H1 (cell line): ENCODE data around the gene SPATS2. TPM values are rescaled to one million over a fixed set of nuclear protein-coding genes. Genes with fewer than 3 reads are reported as not detected.

ENCODE experiments used
- CBX8 ChIP-seq: fragments of 300-800, 300-1000 bp; sonication (generic); IDR thresholded peaks from 2 replicates; pipeline ENCODE4 v1.7.1; 2016; ENCODE audit warnings: low read depth, low read length, borderline replicate concordance
- EP300 ChIP-seq, 2 experiments: IDR thresholded peaks; 1 replicate in 1 of 2; 2 replicates in 1 of 2; pipeline ENCODE4 v1.6.1; 2011 to 2012; ENCODE audit warnings: low read depth in 2 of 2, low read length in 2 of 2, mild to moderate bottlenecking in 2 of 2, borderline replicate concordance in 1 of 2, inconsistent platforms in 1 of 2, moderate library complexity in 1 of 2
- SIN3A ChIP-seq, 2 experiments: IDR thresholded peaks in 1 of 2; conservative IDR thresholded peaks in 1 of 2; 2 replicates each; pipeline ENCODE4 v1.6.1; 2011 to 2012; ENCODE audit warnings: low read length in 2 of 2, improper control_type of control experiment in 1 of 2, low read depth in 1 of 2, mild to moderate bottlenecking in 1 of 2
- TCF12 ChIP-seq: IDR thresholded peaks from 2 replicates; pipeline ENCODE4 v1.6.1; 2011; ENCODE audit warnings: low read depth, mild to moderate bottlenecking, low read length
- polyA plus RNA-seq, 7 experiments: library from polyadenylated mRNA; depleted of rRNA in 3 of 7; stranded (reverse) in 5 of 7; unstranded in 2 of 7; fragments of >200 nt in 5 of 7; fragments of 200-250 nt in 2 of 7; gene quantifications; 1 replicate in 5 of 7; 2 replicates in 1 of 7; 4 replicates in 1 of 7; pipeline versions ENCODE4 v1.2.1 to v1.2.3, GENCODE V29; 2011 to 2013; ENCODE audit warnings: missing spikeins in 2 of 7, mixed read lengths in 2 of 7
- total RNA-seq: library from RNA; stranded (reverse); fragmentation: NEBNext Ultra II Directional; extraction: Animal tissue kit (Norgen Biotek cat#: 25700); gene quantifications from 2 replicates; pipeline ENCODE4 v1.2.1, GENCODE V29; 2021

The SPATS2 gene
- total and polyA plus RNA-seq, 2 of the 8 experiments (the other 6 are each of a cell fraction or from before 2014, with no cell fraction given), result 19.2 to 24.5 TPM

DNA sequence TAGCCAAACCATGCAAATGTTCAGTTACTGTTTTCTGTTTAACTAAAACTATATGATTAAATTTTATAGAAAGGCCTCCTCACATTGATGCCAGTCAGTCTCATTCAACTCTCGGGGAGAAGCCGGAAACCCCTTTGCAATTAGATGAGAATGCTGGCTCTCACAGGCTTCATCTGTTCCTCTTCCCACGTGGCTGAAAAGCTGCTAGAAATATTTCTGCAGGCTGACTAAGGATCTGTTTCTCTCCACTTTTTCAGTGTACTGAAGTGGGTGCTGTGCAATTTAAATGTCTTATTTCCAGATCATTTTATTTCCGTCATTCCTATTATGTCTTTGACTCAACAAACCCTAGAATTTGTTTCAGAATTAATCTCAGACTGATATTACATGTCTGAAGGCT, 154.1 kb downstream of the SPATS2 start (continued):
- no peak for TF ChIP-seq EP300 (IDR thresholded peaks at IDR 0.05; ENCODE audit: borderline replicate concordance in 1 of 2, low read depth in 2 of 2, low read length in 2 of 2)
- no peak for TF ChIP-seq TCF12
- TF ChIP-seq CBX8, result no peak
- TF ChIP-seq SIN3A (conservative IDR thresholded peaks at IDR 0.05 in 1 of 2, IDR thresholded peaks at IDR 0.05 in 1 of 2; ENCODE audit: low read depth in 1 of 2, low read length in 2 of 2), result no peak
